ENCODE data around the gene STAP2.

STAP2 gene

DNA sequence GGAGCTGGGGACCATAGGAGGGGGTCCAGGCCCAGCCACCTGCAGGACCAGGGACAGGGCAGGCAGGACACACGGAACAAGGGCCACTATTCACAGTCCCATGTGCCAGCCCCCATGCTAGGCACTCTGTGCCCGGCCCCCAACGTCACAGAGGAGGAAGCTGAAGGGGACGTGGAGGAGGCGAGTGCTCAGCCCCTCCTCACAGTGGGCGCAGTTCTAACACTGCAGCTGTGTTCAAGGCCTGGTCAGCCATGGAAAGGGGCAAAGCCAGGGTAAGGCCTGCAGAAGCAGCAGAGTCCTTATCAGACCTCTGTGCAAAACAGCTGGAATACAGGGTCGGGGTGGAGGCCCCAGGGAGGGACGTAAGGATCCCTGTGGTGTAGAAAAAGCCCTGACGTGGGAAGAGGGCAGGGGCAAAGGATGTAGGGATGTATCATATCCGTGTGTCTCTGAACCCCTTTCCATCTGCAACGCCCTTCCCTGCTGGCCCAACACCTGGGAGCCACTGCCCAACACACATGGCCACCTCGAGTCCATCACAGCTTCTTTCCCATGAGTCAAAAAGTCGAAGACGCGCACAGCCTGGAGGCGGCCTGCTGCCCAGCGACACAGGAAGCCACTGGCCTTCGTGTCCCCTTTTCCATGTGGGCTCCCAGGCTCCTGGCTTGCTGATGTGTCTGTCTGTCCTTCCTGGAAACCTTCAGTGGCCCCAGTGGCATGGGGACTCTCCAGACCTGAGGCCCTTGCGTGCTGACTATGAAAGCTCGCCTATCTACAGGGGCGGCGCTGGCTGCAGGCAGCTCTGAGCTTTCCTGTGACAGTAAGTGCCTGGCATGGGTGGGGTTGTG lies 33.8 kb upstream of the STAP2 start:
- no peak for DNase-seq
- in situ Hi-C loops (cut with HindIII; ENCODE audit: low pct_ligation_motif_present, low pct_unique_long_range_greater_than_20kb, low sequenced_read_pairs), result no loop called here

DNA sequence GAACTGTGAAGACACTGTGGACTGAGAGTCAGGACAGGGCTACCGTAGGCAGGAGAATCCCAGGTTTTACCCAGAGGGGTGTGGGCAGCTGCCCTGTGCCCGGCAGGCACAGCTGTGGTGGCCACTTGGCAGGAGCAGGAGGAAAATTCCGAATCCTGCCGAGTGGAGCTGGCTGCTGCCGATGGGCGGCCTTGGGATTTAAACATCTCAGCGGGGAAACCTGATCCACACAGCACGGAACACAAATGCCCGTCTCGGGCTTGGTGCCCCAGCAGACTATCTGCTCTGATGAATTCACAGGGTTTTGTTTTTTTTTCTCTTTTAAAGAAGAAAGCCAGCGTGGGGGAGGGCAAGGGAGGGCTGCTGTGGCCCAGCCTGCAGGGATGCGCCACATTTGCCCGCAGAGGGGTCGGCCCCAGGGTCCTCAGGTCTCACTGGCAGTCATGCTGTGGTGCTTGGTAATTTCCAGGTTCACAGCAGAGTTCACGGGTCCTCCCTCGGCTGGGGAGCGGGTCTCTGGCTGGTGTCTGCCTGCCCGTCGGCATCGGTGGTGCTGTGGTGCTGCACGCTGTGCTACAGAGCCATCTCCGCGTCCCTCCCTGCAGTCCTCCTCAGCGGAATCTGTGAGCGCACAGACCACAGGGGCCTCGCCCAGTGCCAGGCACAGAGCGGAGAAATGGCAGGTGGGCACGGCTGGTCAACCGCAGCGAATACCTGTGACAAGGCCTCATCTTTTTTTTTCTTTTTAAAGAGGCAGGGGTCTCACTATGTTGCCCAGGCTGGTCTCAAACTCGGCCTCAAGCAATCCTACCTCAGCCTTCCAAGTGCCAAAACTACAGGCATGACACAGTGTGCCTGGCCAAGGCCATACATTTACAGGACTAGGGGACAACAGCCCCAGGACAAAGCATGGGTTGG lies 32.9 kb upstream of the STAP2 start:
- no peak for DNase-seq
- in situ Hi-C loops (cut with HindIII; ENCODE audit: low pct_ligation_motif_present, low pct_unique_long_range_greater_than_20kb, low sequenced_read_pairs), result no loop called here

DNA sequence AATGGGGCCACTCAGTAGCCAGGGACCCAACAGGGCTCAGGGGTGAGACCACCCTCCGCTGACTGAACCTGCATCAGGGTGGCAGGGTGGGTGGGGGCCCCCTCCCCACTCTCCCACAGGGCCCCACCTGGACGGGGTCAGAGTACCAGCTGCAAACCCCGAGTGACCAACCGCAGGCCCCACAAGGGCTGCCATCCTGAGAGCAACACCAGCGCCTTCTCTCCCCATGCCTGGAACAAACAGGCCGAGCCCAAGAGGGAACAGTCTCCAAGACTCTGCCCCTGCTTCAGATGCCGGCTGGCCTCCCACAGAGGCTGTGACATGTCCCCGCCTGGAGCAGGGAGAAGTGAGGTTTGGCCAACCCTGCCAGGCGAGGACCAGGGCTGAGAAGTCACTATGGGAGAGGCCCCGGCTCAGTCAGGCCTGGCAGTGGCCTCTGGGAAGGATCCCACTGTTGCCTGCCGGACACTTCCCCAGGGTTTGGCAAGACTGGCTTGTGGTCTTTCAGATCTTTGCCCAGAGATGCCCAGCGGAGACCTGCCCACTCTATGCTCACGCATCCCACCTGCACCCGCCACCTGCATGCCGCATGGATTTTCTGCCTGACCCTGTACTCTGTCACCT lies 31.9 kb upstream of the STAP2 start:
- no peak for DNase-seq
- in situ Hi-C loops (cut with HindIII; ENCODE audit: low pct_ligation_motif_present, low pct_unique_long_range_greater_than_20kb, low sequenced_read_pairs), result no loop called here

DNA sequence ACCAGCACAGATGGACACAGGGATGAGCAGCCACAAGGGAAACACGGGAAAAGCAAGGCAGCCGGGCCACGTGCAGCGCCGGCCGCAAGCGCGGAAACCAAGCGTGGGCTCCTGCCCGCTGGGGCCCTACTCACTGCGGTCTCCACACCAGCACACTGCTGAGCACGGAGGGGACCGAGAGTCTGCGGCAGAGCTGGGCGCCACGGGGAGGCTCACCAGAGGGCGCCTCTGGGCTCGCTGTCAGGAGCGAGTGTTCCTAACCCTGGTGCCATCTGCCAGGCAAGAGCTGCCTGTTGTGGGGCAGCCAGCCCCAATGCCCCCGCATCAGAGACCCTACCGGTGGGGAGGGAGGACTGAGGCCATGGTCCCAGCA lies 31.2 kb upstream of the STAP2 start:
- DNase-seq, result no peak
- in situ Hi-C loops (cut with HindIII; ENCODE audit: low pct_ligation_motif_present, low pct_unique_long_range_greater_than_20kb, low sequenced_read_pairs), result no loop called here

DNA sequence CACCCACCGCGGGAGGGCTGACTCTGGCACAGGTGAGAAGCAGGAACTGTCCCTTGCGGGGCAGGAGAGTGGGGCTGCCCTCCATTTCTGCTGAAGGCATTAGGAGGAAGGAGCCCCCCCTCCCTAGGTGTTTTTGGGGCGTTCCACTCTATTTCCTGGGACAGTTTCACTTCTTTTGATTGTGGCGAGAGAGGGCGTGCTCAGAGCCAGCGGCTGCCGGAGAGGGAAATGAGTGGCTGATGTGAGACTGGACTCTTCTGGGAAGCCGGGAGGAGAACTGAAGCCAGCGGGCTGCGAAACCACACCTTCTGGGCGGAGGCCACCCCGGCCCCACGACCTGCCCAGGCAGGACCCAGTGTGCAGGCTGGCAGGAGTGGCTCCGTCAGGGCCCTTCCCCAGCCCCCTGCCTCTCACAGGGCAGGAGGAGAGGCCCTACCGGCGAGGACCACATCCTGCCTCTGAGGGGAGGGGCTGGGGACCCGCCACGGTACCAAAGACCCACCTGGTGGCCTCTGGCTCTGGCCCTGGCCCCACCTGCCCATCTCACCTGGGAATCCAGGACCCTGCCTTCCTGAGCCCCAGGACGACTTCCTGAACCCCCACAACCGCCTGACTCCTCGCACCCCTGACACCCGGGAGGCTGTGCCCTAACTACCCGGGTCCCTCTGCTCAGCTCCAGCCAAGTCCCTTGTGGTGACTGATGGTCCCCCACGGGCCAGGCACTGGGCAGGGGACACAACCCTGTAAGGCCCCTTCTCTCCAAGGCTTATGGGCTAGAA lies 30.7 kb upstream of the STAP2 start:
- in situ Hi-C loops (cut with HindIII; ENCODE audit: low pct_ligation_motif_present, low pct_unique_long_range_greater_than_20kb, low sequenced_read_pairs), result no loop called here
- peak; percentile 75 for DNase-seq

DNA sequence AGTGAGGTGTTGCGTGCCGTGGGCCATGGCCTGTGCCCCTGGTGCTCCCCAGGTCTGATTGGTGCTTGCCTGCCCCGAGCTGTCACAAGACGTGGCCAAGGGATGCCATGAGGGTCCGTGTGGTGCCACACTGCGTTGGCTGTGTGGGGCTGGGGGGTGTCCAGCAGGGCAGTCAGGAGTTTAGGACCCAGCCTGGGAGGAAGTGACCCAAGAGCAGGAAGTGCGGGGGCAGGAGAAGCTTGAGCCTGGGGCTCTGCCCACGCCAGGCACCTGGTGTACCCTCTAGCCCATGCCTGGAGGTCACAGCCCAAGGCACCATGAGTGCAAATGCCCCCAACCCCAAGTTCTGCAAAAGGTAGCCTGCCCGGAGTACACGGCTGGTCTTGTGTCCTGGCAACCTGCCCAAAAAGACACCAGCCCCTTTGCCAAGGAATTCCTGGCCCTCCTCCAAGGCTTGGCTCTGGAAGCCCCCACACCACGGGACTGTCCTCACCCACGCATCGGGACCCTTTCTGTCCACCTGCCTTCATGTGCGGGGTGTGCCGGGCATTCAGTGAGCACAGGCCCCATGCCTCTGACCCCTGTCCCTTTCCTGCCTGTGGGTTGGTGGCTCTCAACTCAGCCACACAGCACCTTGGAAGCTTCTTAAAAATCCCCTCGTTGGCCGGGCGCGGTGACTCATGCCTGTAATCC lies 29.6 kb upstream of the STAP2 start:
- in situ Hi-C loops (cut with HindIII; ENCODE audit: low pct_ligation_motif_present, low pct_unique_long_range_greater_than_20kb, low sequenced_read_pairs), result no loop called here
- DNase-seq, result no peak

DNA sequence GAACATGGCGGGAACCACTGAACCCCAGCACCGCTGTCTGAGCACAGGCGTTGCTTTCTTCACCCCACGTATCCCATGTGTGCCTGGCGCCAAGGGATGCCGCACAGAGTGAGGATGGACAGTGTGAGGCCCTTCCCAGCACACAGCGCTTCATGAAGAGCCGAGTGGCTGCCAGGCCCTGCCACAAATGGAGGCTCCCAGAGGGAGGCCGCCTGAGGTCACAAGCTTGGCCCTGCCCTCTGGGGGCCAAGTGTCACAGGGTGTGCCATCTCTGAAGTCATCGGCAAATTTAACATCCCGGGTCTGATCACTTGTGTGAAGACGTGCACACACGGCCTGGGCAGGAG lies 29.1 kb upstream of the STAP2 start:
- DNase-seq, result no peak
- in situ Hi-C loops (cut with HindIII; ENCODE audit: low pct_ligation_motif_present, low pct_unique_long_range_greater_than_20kb, low sequenced_read_pairs), result no loop called here

DNA sequence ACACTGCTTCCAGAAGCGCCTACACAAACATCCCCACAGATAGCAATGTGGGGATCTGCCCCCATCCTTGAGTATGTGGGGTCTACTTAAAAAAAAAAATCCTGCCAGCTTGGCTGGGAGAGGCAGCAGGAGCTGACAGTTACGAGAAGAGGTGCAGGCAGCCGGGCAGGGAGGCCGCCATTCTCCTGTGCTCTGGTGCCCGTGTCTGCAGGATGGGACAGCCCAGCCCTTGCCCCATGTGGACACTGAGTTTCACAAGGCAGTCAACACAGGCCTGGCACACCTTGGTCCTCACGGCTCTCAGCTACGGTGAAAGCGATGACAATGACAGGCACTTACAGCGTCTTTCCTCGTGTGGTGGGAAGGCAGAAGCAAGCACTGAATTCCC lies 28.7 kb upstream of the STAP2 start:
- DNase-seq, result no peak
- in situ Hi-C loops (cut with HindIII; ENCODE audit: low pct_ligation_motif_present, low pct_unique_long_range_greater_than_20kb, low sequenced_read_pairs), result no loop called here

DNA sequence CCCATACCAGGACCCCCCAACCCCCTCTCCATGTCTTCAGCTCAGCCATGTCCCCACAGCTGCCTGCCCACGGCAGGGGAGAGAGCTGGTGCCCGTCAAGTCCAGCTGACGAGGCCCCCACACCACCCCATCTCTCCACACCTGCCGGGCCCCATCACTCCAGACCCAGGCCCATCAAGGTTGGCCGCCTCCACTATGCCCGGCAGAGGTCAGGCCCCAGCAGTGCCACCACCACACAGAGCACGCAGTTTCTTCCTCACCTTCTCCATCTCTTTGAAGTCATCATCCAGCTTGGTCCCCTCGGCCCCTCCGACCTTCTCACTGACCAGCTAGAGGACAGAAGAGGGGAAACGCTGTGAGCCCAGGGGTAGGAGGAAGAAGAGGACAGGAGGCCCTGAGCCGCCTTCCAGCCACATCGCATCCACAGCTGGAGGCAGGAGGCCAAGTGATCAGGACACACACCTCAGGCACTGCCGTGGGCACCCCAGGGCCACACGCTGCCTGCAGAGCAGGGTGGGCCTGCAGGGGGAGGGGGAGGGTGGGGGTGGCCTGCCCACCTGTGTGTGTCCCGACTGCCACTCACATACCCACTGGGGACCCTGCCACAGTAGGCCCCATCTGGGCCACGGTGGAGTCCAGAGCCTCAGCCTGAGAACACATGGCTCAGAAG lies 28.2 kb upstream of the STAP2 start:
- DNase-seq, result no peak

DNA sequence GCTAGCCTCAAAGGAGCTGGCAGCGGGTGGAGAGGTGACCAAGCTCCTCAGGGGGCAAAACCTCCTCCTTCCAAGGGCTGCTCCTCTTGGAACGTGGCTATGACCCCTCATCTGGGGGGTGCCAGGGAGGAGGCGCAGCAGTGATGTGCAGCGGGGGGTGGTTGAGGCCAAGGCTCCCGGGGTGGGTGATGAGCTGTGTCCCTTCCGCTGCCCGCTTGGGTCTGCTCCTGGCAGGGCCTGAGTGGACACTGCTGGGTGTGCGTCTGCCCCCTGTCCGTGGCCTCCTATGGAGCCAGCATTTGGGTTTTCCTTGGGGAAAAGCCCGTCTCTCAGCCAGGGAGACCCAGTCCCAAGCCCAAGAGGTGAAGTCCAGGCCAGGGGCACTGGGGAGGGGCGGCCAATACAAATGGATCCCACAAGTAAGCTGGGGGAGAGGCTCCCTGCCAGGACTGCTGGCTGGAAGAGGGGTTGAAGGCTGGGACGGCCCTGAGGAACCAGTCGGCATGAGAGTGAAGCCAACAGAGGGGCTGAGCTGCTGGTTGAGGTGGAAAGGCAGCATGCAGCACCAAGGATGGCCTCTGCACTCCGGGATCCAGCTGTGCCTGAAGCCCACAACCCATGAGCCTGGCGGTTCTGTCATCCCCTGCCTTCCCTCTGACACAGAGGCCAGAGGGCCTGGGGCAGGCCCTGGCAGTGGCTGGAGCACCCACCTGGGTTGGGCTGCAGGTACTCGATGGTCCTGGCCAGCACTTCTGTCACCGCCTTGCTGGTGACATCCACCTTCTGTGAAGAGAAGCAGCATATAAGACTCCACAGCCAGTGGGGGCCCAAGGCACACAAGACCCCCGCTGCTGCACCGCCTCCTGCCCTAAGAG lies 27.4 kb upstream of the STAP2 start:
- in situ Hi-C loops (cut with HindIII; ENCODE audit: low pct_ligation_motif_present, low pct_unique_long_range_greater_than_20kb, low sequenced_read_pairs), result no loop called here
- DNase-seq, result no peak

More for the DNA sequence above, 28.2 kb upstream of the STAP2 start:
- in situ Hi-C loops (cut with HindIII; ENCODE audit: low pct_ligation_motif_present, low pct_unique_long_range_greater_than_20kb, low sequenced_read_pairs), result no loop called here

DNA sequence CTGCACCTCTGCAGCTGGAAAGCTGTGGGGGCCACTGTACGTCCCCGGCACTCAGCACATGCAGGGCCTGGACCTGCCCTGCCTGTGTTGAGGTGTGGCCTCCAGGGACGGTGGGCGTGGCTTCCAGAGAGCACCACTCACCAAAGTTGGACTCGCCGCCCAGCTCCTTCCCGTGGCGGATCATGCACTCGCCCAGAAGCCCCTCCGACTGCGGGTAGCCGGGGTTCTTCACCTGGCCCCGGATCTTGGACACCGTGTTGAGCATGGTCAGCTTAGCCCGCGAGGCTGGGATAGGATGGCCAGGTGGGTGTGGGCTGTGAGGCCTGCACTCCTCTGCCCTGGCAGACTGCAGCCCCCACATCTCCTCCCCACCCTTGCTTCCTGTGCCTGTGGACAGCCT lies 26.7 kb upstream of the STAP2 start:
- in situ Hi-C loops (cut with HindIII; ENCODE audit: low pct_ligation_motif_present, low pct_unique_long_range_greater_than_20kb, low sequenced_read_pairs), result no loop called here
- DNase-seq, result no peak

DNA sequence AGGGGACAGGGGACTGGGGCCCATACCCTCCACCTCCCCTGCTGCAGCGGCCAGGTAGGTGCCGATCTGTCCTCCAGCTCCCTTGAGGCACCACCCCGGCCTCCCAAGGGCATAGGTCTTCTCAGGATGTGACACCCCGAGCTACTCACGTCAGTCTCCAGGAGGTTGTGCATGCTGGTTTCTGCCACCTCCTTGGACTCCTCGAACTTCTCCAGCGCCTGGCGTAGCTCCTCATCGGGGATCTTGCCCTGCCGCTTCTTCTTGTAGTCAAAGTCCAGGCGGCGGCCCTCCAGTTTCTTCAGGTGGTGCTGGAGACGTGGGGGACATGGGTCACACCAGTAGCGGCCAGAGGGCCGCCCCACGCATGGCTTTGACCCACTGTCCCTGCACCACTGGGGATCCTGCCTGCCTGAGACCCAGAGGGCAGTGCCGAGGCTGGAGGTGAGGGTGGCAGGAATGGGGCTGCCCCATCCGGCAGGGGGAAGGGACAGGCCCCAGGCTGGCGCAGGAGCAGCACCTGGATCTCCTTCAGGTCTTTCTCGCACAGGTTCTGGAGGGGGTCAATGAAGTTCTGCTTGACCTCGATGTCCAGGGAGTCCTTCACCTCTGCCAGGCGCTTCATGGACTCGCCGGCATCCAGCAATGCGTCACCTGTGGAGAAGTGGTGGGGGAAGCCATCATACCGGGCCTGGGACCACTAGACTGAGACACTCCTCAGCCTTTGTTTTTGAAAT lies 25.1 kb upstream of the STAP2 start:
- in situ Hi-C loops (cut with HindIII; ENCODE audit: low pct_ligation_motif_present, low pct_unique_long_range_greater_than_20kb, low sequenced_read_pairs), result no loop called here

DNA sequence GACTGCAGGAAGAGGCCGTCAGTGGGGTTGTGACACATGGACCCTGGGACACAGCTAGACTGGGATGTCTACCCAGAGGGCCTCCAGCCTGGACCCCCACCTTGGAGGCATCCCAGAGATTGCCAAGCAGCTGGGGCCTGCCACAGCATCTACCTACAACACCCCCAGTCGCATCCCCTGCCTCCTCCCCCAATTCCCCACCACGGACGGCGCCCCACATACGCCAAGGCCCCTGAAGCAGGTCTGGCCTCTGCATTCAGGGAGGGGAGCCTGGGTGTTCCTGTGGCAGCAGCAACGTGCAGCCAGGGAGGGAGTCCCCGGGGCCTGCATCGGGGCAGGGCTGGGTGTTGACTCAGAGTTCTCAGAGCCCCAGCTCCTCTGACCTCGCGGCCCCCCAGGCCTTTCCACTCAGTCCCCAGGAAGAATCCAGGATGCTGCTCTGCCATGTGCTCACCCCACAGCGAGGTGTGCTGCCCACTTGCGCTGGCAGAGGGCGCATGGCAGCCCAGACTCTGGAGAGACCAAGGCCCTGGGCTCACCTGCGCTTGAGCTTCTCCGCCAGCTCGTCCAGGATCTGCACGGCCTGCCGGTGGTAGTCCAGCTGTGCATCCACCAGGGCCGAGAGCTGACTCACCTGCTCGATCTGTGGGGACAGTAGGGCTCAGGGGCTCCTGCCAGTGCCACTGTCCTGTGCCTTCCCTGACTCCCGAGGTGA lies 24.4 kb upstream of the STAP2 start:
- in situ Hi-C loops (cut with HindIII; ENCODE audit: low pct_ligation_motif_present, low pct_unique_long_range_greater_than_20kb, low sequenced_read_pairs), result no loop called here
- peak; percentile 14 for DNase-seq

More for the DNA sequence above, 25.1 kb upstream of the STAP2 start:
- DNase-seq, result no peak

DNA sequence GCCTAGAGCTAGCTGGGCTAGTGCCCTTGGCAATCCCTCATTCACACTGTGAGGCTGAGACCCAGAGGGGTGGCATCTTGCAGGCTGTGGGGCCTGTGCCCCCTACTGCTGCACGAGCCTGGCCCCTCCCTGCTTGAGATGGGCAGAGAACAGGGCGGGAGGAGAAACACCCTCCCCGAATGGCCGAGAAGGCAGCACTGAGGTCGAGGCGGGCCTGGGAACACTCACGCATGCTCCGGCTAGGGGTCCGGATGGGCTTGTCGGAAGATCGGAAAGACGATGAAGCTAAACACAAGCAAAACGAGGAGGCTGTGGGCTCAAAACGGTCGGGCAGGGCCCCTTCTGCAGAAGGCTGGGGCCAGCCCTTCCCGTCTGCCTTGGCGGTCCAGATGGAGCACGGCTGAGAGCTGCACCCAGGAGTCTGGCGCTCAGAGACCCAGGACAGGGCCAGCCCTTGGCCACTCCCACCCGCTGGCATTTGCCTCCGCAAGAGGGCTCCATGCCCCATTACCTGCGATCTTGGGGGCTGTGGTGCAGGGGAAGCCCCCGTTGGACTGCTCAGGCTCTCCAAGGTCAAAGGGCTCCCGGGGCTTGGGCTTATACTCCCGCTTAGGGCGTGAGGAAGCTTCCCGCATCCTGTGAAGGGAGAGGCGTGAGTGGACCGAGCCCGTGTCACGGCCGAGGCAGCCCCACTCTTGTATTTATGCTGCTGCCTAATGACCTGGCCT lies 23.6 kb upstream of the STAP2 start:
- no peak for DNase-seq
- in situ Hi-C loops (cut with HindIII; ENCODE audit: low pct_ligation_motif_present, low pct_unique_long_range_greater_than_20kb, low sequenced_read_pairs), result no loop called here
